ENCODE data around the gene ANAPC7.

Gene ANAPC7

GRCh38 chr12:110373962-110374611, 29.4 kb downstream of the ANAPC7 start:
- Mint-ChIP-seq H3K27me3 (ENCODE audit: low read depth, poor library complexity) (no peaks in the 10 kb centered on the region), H3K9me3 (no peaks in the 10 kb centered on the region), H3K4me1 (no peaks in the 10 kb centered on the region), H3K36me3 (ENCODE audit: low read depth) (peaks cover 61% of the 10 kb centered on the region), H3K27ac (peak overlapping the region; percentile 45), H3K4me3 (no peak overlapping the region)
- TF ChIP-seq CTCF (IDR thresholded peaks at IDR 0.05): no peak
- DNase-seq: no peak

- Mint-ChIP-seq H3K9me3 (no peaks in the 10 kb centered on the region), H3K4me1 (no peaks in the 10 kb centered on the region)
Observed at GRCh38 chr12:110373425-110373824, 30.1 kb downstream of the ANAPC7 start.

GRCh38 chr12:110373025-110373424, 30.5 kb downstream of the ANAPC7 start:
- Mint-ChIP-seq H3K36me3 (ENCODE audit: low read depth) (peaks cover 51% of the 10 kb centered on the region), H3K4me1 (no peaks in the 10 kb centered on the region), H3K9me3 (no peaks in the 10 kb centered on the region), H3K27me3 (ENCODE audit: low read depth, poor library complexity) (no peaks in the 10 kb centered on the region), H3K4me3 (no peak overlapping the region), H3K27ac (peak overlapping the region; percentile 25)
- no peak for DNase-seq
- TF ChIP-seq CTCF (IDR thresholded peaks at IDR 0.05): no peak

More at GRCh38 chr12:110373425-110373824, 30.1 kb downstream of the ANAPC7 start:
- Mint-ChIP-seq H3K27me3 (ENCODE audit: low read depth, poor library complexity) (no peaks in the 10 kb centered on the region), H3K36me3 (ENCODE audit: low read depth) (peaks cover 54% of the 10 kb centered on the region), H3K27ac (peak overlapping the region; percentile 25), H3K4me3 (no peak overlapping the region)
- no peak for TF ChIP-seq CTCF (IDR thresholded peaks at IDR 0.05)
- no peak for DNase-seq

GRCh38 chr12:110372056-110372425, 31.5 kb downstream of the ANAPC7 start:
- peaks cover 6% of the 10 kb centered on the region for H3K4me1 Mint-ChIP-seq
- no peaks in the 10 kb centered on the region for H3K9me3 Mint-ChIP-seq
- peaks cover 42% of the 10 kb centered on the region for H3K36me3 Mint-ChIP-seq (ENCODE audit: low read depth)
- no peak overlapping the region for H3K4me3 Mint-ChIP-seq
- no peak for DNase-seq
- no peak for TF ChIP-seq CTCF (IDR thresholded peaks at IDR 0.05)
- H3K27ac Mint-ChIP-seq: no peak overlapping the region
- no peaks in the 10 kb centered on the region for H3K27me3 Mint-ChIP-seq (ENCODE audit: low read depth, poor library complexity)

- Mint-ChIP-seq H3K4me1 (peaks cover 11% of the 10 kb centered on the region), H3K27me3 (ENCODE audit: low read depth, poor library complexity) (no peaks in the 10 kb centered on the region), H3K27ac (no peak overlapping the region), H3K4me3 (no peak overlapping the region), H3K9me3 (no peaks in the 10 kb centered on the region), H3K36me3 (ENCODE audit: low read depth) (peaks cover 42% of the 10 kb centered on the region)
- no peak for TF ChIP-seq CTCF (IDR thresholded peaks at IDR 0.05)
- DNase-seq: no peak
Observed at GRCh38 chr12:110371408-110372055, 32.0 kb downstream of the ANAPC7 start.

Measured in nephron progenitor cell (in vitro differentiated cells).